Measurements from ENCODE around the gene CLIC1.
A peak's percentile ranks its signal among the peaks of the same experiment; 100 is the strongest.

CLIC1 gene

GRCh38 chr6:31737991-31738979 is 2.0 kb upstream of the CLIC1 start:
- peak; percentile 90 for DNase-seq

DNA sequence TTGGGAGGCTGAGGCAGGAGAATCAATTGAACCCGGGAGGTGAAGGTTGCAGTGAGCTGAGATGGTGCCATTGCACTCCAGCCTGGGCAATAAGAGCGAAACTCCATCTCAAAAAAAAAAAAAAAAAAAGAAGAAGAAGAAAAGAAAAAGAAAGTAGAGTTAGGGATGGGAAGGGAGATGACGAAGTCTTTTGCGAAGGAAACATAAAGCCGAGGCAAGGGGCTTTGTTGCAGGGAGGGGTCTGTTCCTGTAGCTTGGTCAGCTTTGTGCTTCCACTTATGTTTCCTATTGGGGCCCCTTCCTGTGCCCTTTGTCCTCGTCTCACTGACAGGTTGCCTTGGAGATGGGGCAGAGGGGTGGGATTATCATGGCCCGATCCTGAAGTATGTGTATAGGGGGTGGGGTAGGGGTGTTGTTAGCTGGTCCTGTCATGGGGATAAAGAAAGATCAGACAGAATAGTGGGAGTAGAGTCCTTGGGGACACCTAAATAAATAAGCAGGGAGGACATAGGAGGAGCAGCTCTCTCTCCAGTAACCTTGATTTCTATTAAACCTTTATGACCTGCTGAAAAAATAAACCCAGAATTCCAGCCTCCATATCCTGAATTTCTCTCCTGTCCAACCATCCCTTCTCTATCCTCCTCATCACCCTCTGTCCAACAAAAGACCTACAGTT is 1.1 kb upstream of the CLIC1 start:
- DNase-seq: peak; percentile 62

GRCh38 chr6:31736768-31737314 is 511 bp upstream of the CLIC1 start:
- DNase-seq: no peak

DNA sequence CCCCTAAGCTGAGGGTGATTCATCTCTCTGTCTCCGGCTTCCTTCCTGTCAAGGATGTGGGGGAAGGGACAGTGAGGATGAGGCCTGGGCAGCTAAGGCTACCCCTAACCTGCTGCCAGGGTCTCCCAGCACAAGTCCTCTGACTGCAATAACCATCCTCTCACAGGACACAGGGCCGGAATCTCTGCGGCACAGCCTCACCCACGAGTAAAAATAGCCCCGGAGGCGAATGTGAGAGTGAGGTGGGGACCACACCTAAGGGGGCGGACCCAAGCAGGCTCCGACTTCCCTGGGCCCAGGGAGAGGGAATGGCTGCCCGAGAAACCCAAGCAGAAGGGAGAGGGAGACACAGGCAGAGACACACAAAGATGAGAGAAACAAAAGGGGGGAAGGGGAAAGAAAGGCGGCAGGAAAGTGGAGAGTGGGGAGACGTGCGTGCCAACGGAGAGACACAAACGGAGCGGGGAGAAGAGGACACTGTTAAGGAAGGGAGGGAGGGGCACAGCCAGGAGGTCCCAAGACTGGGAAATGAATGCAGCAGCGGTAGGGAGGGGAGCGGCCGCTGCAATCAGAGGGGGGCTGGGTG is 1.4 kb downstream of the CLIC1 start:
- peak; percentile 13 for DNase-seq

DNA sequence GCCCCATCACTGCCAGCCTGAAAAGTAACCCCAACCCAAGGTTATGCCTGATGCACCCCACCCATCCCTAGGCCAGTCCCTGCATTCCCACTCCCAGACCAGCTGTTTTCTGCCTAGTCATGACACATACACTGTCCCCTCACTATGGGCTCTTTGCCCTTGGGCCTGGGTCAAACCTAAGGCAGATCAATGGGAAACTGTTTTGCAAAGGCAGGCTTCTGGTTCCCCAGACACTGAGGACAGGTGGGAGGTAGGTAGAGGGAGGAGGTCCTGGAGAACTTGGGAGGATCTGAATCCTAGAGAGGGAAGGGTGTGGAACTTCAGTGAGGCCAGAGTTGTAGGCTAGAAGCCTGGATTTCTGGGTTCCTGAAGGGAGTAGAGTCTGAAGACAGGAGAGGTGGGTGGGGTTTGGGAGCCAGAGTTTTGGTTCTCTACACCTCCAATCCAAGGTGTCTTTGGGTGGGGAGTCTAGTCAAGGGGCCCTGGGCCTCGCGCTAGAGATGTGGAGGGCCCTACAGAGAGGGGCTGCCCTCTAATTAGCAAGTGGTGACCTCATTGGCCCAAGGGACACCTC is 2.0 kb downstream of the CLIC1 start:
- DNase-seq: no peak

DNA sequence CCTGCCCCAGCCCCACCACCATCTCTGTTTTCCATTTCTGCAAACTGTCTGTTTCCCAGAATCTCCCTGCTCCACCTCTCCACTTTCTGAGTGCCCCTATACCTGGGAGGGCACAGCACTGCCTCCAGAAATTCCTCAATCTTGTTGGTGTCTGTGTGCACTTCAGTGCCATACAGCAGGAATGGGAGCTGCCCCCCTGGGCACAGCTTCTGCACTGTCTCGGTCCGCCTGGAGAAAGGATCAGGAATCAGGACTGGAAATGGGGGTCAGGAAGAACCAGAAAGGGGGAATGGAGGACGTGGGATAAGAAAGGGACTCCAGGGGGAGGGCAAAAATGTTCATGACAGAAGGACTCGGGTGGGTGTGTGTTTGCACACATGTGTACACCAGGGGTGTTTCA is 2.6 kb downstream of the CLIC1 start:
- no peak for DNase-seq

- no peak for DNase-seq
Observed at GRCh38 chr6:31732029-31732428, 4.3 kb downstream of the CLIC1 start.

GRCh38 chr6:31730631-31731086 is 5.7 kb downstream of the CLIC1 start:
- no peak for DNase-seq

GRCh38 chr6:31729979-31730630 is 6.2 kb downstream of the CLIC1 start:
- peak; percentile 16 for DNase-seq

- peak; percentile 49 for DNase-seq
Observed at GRCh38 chr6:31729515-31729978, 6.8 kb downstream of the CLIC1 start.

- DNase-seq: no peak
Observed at GRCh38 chr6:31728767-31729514, 7.4 kb downstream of the CLIC1 start, which contains the start of gene DDAH2. TSS of gene DDAH2 (minus strand) at chr6:31729299. CDS start at chr6:31729161, 138 bp downstream.

DNA sequence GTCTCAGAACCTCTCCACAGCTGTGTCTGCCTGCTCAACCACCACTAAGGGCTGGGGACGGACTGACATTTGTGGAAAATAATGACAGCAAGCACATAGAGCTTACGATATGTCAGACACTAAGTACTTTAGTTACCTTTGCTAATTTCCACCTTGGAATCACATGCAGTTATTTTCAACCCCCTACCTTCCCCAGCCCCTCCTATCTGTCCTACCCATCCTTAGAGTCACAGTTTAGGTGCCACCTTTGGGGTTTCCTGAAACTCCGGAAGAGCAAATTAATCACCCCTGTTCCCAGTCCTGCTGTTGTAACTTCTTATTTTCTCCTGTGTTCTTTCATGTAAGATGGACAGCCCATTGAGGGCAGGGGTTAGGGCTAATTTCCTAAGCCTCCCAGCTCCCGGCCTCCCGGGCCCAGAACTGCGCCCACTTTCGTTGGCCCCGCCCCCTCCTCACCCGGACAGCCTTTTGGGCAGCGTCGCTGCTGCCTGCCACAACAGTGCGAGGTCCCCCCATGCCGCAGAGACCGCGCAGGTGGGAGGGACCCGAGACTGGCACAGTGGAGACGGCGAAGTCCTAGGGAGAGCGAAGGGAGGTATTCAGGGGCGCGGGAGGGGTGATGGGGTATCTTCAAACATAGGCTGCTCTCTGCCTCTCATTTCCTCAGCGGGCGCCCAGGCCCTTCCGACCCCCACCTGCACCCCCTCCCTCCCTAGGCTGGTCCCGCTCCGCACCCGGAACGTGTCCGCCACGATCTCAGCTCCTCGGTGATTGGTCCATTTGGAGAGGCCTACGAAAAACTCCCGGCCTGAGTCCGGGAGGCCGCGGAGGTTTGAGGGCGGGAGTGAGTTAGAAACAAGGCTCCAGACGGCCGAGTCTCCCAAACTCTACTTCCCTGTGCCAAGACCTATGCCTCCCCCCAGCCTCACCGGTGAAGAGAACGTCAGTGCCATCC is 8.3 kb downstream of the CLIC1 start:
- no peak for DNase-seq

DNA sequence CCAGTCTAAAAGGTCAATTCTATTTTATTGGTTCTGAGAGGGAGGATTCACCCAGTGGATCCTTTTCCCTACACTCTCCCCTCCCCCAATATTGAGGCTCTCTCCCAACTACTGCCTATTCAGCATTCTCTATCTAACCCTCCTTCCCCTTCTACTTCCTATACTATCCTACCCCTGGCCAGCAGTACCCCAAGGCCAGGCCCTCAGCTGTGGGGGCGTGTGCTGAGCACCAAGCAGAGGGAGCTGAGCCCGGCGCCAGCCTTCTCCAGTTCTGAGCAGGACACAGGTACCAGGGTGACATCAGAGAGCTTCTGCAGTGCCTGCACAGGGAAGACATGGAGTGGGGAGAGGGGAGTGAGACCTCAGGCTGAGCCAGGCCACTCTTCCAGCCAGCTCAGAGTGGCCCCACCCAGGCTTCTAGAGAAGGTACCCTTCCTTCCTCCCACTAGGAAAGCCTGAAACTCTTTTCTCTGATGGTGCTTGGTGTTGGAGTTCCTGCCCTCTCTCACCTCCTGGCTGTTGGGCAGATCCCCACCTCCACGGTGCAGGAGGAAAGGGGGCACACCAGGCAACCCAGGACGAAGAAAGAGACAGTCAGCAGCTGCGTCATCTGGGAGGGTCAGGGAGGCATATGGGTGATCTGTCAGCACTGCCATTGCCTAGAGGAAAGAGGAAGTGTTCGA is 9.2 kb downstream of the CLIC1 start:
- no peak for DNase-seq

GRCh38 chr6:31725502-31726350 is 10.6 kb downstream of the CLIC1 start:
- DNase-seq: no peak

DNA sequence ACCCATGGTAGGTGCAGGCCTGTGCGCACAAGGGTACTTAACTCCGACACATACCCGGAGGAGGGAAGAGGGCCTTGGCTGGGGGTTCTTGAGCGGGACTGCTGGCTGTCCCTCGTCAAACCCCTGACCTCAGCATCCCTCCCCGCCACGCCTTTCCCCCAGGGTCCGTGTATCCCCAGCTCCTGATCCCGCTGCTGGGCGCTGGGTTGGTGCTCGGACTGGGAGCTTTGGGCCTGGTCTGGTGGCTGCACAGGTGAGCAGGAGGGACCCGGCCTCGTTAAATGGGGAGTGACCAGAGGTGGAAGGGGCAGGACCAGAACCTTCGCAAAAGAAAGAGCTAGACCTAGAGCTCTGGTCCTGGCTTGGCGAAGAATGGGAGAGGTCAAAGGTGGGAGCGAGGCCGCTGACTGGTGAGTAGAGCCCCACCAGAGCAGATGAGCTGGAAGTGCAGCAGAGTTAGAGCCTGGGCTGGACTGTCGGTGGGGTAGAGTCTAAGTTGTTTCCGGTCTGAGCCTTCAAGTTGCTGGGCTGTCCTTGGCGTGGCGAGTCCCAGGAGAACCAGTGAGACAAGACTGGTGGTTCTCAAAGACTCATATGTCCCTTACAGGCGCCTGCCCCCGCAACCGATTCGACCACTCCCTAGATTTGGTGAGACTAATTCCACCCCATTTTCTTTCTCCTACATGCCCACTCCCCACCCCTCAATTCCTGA is 12.2 kb downstream of the CLIC1 start:
- DNase-seq: no peak

GRCh38 chr6:31723245-31723979 is 12.9 kb downstream of the CLIC1 start, which contains the start of gene MPIG6B:
TSS of gene MPIG6B (plus strand) at chr6:31723373. CDS start at chr6:31723384, 11 bp downstream.
- DNase-seq: no peak

- DNase-seq: no peak
Observed at GRCh38 chr6:31722173-31722572, 14.2 kb downstream of the CLIC1 start.
